HepG2 (cell line): ENCODE results near the gene ATP13A1. TPM values are rescaled to one million over a fixed set of nuclear protein-coding genes. Genes with fewer than 3 reads are reported as not detected.

Experiments used
- CHD2 ChIP-seq: IDR thresholded peaks from 2 replicates; pipeline ENCODE4 v1.6.1; 2011; ENCODE audit warnings: low read depth, low read length, improper control_type of control experiment
- ELF1 ChIP-seq: sonication (generic); formaldehyde crosslinking; IDR thresholded peaks from 2 replicates; pipeline ENCODE4 v1.4.0; 2020; ENCODE audit warnings: missing genetic modification reagents
- HNRNPL ChIP-seq: fragments of 200-400 bp; formaldehyde crosslinking; IDR thresholded peaks from 2 replicates; pipeline ENCODE4 v1.6.1; 2017; ENCODE audit warnings: mild to moderate bottlenecking, low read depth, low read length
- IRF2 ChIP-seq: IDR thresholded peaks from 2 replicates; pipeline ENCODE4 v1.6.1; 2018; ENCODE audit warnings: missing genetic modification reagents, missing compliant biosample characterization
- KDM2A ChIP-seq: sonication (generic); formaldehyde crosslinking; IDR thresholded peaks from 2 replicates; pipeline ENCODE4 v1.4.0; 2020; ENCODE audit warnings: low read depth, missing genetic modification reagents, borderline replicate concordance
- KMT2B ChIP-seq: IDR thresholded peaks from 2 replicates; pipeline ENCODE4 v1.6.1; 2016; ENCODE audit warnings: missing genetic modification reagents, missing compliant biosample characterization
- MED8 ChIP-seq: sonication (generic); formaldehyde crosslinking; IDR thresholded peaks from 2 replicates; pipeline ENCODE4 v1.8.1; 2023; ENCODE audit warnings: mild to moderate bottlenecking, missing genetic modification reagents; ENCODE audit not compliant: insufficient replicate concordance
- NR1H2 ChIP-seq: sonication (generic); formaldehyde crosslinking; IDR thresholded peaks from 2 replicates; pipeline ENCODE4 v1.8.1; 2022; ENCODE audit warnings: low read depth, missing genetic modification reagents, borderline replicate concordance
- REL ChIP-seq: sonication (generic); formaldehyde crosslinking; conservative IDR thresholded peaks from 2 replicates; pipeline ENCODE4 v1.8.0; 2022; ENCODE audit warnings: mild to moderate bottlenecking, missing genetic modification reagents, moderate library complexity
- SP4 ChIP-seq: sonication (generic); formaldehyde crosslinking; IDR thresholded peaks from 2 replicates; pipeline ENCODE4 v1.8.1; 2023; ENCODE audit warnings: mild to moderate bottlenecking, missing genetic modification reagents
- TAF15 ChIP-seq: fragments of 200-400 bp; formaldehyde crosslinking; IDR thresholded peaks from one replicate; pipeline ENCODE4 v1.6.1; 2018; ENCODE audit warnings: mild to moderate bottlenecking, low read depth, low read length; ENCODE audit not compliant: poor library complexity, severe bottlenecking
- TFAP4 ChIP-seq: sonication (generic); IDR thresholded peaks from 2 replicates; pipeline ENCODE4 v1.6.1; 2016; ENCODE audit warnings: low read depth, borderline replicate concordance
- TFDP1 ChIP-seq: IDR thresholded peaks from 2 replicates; pipeline ENCODE4 v1.6.1; 2016; ENCODE audit warnings: missing compliant biosample characterization, missing genetic modification reagents, borderline replicate concordance
- ZBTB7A ChIP-seq: sonication (generic); formaldehyde crosslinking; IDR thresholded peaks from 2 replicates; pipeline ENCODE4 v1.8.0; 2022; ENCODE audit warnings: mild to moderate bottlenecking, missing genetic modification reagents
- ZNF180 ChIP-seq: sonication (generic); formaldehyde crosslinking; IDR thresholded peaks from 2 replicates; pipeline ENCODE4 v1.4.0; 2020; ENCODE audit warnings: low read depth, missing genetic modification reagents, borderline replicate concordance
- ZNF274 ChIP-seq: sonication (generic); formaldehyde crosslinking; IDR thresholded peaks from 2 replicates; pipeline ENCODE4 v1.5.1; 2020; ENCODE audit warnings: mild to moderate bottlenecking, missing genetic modification reagents
- ZNF317 ChIP-seq: sonication (generic); formaldehyde crosslinking; IDR thresholded peaks from 2 replicates; pipeline ENCODE4 v1.5.0; 2020; ENCODE audit warnings: mild to moderate bottlenecking, missing genetic modification reagents
- ZNF446 ChIP-seq: sonication (generic); formaldehyde crosslinking; IDR thresholded peaks from 2 replicates; pipeline ENCODE4 v1.5.0; 2020; ENCODE audit warnings: mild to moderate bottlenecking, missing genetic modification reagents
- ZNF563 ChIP-seq: sonication (generic); formaldehyde crosslinking; IDR thresholded peaks from 2 replicates; pipeline ENCODE4 v1.8.0; 2022; ENCODE audit warnings: mild to moderate bottlenecking, moderate library complexity, missing genetic modification reagents
- polyA plus RNA-seq, 8 experiments: library from polyadenylated mRNA; depleted of rRNA in 3 of 8; stranded (reverse) in 7 of 8; unstranded in 1 of 8; fragments of >200 nt; fragmentation: Illumina TruSeq in 4 of 8; extraction: Trizol in 4 of 8; gene quantifications; 2 replicates each; pipeline versions ENCODE4 v1.2.1 to v1.2.3, GENCODE V29; 2011 to 2016; ENCODE audit warnings: low read depth in 4 of 8, missing spikeins in 1 of 8, mixed read lengths in 1 of 8; ENCODE audit not compliant: insufficient read depth in 1 of 8
- total RNA-seq, 5 experiments: library from RNA; depleted of rRNA; stranded (reverse); fragments of >200 nt; fragmentation: Illumina TruSeq; extraction: Trizol; gene quantifications; 2 replicates each; pipeline ENCODE4 v1.2.3, GENCODE V29; 2016; ENCODE audit warnings: low read depth in 1 of 5
- TF ChIP-seq, protein P1 (sequence below): sonication (generic); formaldehyde crosslinking; IDR thresholded peaks from 2 replicates; pipeline ENCODE4 v1.5.1; 2020; ENCODE audit warnings: mild to moderate bottlenecking, missing genetic modification reagents, borderline replicate concordance
- TF ChIP-seq, protein P2 (sequence below): sonication (generic); formaldehyde crosslinking; IDR thresholded peaks from 2 replicates; pipeline ENCODE4 v1.4.0; 2020; ENCODE audit warnings: mild to moderate bottlenecking, missing genetic modification reagents
- TF ChIP-seq, protein P3 (sequence below): sonication (generic); formaldehyde crosslinking; IDR thresholded peaks from 2 replicates; pipeline ENCODE4 v1.4.0; 2020; ENCODE audit warnings: missing genetic modification reagents
- TF ChIP-seq, protein P4 (sequence below): sonication (generic); formaldehyde crosslinking; IDR thresholded peaks from 2 replicates; pipeline ENCODE4 v1.5.0; 2020; ENCODE audit warnings: missing genetic modification reagents

ATP13A1 gene
- total and polyA plus RNA-seq, 2 of the 13 experiments (the other 11 are each of a cell fraction or from before 2014, with no cell fraction given): 23.2 to 41.7 TPM

GRCh38 chr19:19663256-19664120 is at the start of gene ATP13A1 (continued):
- TF ChIP-seq, protein P1, sequence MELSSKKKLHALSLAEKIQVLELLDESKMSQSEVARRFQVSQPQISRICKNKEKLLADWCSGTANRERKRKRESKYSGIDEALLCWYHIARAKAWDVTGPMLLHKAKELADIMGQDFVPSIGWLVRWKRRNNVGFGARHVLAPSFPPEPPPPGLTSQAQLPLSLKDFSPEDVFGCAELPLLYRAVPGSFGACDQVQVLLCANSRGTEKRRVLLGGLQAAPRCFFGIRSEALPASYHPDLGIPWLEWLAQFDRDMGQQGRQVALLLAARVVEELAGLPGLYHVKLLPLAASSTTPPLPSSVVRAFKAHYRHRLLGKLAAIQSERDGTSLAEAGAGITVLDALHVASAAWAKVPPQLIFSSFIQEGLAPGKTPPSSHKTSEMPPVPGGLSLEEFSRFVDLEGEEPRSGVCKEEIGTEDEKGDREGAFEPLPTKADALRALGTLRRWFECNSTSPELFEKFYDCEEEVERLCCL (CRISPR knock-in tag): no peak
- TF ChIP-seq ZNF180: 0 out of 2 replicates have a peak, but pooled peaks have one; percentile 57
- peak; percentile 69; the same call in 1 of the 2 replicates for TF ChIP-seq IRF2 (CRISPR knock-in tag)
- TF ChIP-seq CHD2: peak; percentile 13; the same call in 1 of the 2 replicates
- peak; percentile 97 for TF ChIP-seq ELF1 (CRISPR knock-in tag)
- no peak for TF ChIP-seq NR1H2
- TF ChIP-seq ZNF274 (CRISPR knock-in tag): no peak
- TF ChIP-seq ZNF563: peak; percentile 85
- TF ChIP-seq TFDP1 (CRISPR knock-in tag): no peak; the same call in 1 of the 2 replicates
- peak; percentile 60 for TF ChIP-seq KMT2B (CRISPR knock-in tag)
- TF ChIP-seq, protein P2, sequence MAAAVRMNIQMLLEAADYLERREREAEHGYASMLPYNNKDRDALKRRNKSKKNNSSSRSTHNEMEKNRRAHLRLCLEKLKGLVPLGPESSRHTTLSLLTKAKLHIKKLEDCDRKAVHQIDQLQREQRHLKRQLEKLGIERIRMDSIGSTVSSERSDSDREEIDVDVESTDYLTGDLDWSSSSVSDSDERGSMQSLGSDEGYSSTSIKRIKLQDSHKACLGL (CRISPR knock-in tag): peak; percentile 45; the same call in 1 of the 2 replicates
- no peak for TF ChIP-seq ZNF446 (CRISPR knock-in tag)
- TF ChIP-seq SP4 (CRISPR knock-in tag): peak; percentile 76; the same call in 1 of the 2 replicates
- TF ChIP-seq TFAP4: no peak; the same call in 1 of the 2 replicates
- no peak for TF ChIP-seq REL (CRISPR knock-in tag)
- TF ChIP-seq TAF15: peak; percentile 70
- TF ChIP-seq KDM2A (CRISPR knock-in tag): peak; percentile 68; the same call in 1 of the 2 replicates
- TF ChIP-seq ZBTB7A (CRISPR knock-in tag): no peak
- TF ChIP-seq, protein P3, sequence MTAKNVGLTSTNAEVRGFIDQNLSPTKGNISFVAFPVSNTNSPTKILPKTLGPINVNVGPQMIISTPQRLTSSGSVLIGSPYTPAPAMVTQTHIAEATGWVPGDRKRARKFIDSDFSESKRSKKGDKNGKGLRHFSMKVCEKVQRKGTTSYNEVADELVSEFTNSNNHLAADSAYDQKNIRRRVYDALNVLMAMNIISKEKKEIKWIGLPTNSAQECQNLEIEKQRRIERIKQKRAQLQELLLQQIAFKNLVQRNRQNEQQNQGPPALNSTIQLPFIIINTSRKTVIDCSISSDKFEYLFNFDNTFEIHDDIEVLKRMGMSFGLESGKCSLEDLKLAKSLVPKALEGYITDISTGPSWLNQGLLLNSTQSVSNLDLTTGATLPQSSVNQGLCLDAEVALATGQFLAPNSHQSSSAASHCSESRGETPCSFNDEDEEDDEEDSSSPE (CRISPR knock-in tag): 0 out of 2 replicates have a peak, but pooled peaks have one; percentile 33
- TF ChIP-seq, protein P4, sequence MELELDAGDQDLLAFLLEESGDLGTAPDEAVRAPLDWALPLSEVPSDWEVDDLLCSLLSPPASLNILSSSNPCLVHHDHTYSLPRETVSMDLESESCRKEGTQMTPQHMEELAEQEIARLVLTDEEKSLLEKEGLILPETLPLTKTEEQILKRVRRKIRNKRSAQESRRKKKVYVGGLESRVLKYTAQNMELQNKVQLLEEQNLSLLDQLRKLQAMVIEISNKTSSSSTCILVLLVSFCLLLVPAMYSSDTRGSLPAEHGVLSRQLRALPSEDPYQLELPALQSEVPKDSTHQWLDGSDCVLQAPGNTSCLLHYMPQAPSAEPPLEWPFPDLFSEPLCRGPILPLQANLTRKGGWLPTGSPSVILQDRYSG (CRISPR knock-in tag): peak; percentile 77; the same call in 1 of the 2 replicates
- peak; percentile 28; the same call in 1 of the 2 replicates for TF ChIP-seq ZNF317 (CRISPR knock-in tag)
- TF ChIP-seq MED8 (CRISPR knock-in tag): peak; percentile 51
- peak; percentile 60; the same call in 1 of the 2 replicates for TF ChIP-seq HNRNPL
